ENCODE data around the gene MAP4. TPM values are rescaled to one million over a fixed set of nuclear protein-coding genes. Genes with fewer than 3 reads are reported as not detected.

Gene MAP4
- total and polyA plus RNA-seq, 2 donors (not counting 1 experiment from before 2014, with no cell fraction given), result 39.2 to 132 TPM

DNA sequence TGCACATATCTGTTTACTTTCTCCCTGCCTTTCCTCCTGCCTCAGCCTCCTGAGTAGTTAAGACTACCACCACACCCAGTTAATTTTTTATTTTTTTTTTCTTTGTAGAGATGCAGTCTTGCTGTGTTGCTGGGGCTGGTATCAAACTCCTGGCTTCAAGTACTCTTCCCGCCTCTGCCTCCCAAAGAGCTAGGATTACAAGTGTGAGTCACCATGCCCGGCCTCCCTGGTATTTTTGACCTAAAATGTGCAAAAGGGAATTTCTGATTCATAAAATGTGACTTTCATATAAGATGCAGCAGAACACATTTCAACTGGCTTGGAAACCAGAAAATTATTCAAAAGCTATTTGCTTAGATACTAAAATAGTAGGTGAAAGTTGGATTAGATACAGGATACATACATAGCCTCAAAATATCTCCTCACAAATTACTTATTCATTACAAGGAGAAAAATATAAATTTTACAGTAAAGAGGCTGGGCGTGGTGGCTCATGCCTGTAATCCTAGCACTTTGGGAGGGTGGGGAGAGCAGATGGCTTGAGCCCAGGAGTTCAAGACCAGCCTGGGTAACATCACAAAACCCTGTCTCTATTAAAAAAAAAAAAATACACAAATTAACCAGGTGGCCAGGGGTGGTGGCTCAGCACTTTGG, 32.0 kb downstream of the MAP4 start:
- CTCF ChIA-PET, result no interaction called here
- H4K20me1 ChIP-seq (ENCODE audit: control insufficient read depth, insufficient read depth, low read length, poor library complexity, severe bottlenecking), result no peaks in the 10 kb centered on the region
- TF ChIP-seq, protein P1, sequence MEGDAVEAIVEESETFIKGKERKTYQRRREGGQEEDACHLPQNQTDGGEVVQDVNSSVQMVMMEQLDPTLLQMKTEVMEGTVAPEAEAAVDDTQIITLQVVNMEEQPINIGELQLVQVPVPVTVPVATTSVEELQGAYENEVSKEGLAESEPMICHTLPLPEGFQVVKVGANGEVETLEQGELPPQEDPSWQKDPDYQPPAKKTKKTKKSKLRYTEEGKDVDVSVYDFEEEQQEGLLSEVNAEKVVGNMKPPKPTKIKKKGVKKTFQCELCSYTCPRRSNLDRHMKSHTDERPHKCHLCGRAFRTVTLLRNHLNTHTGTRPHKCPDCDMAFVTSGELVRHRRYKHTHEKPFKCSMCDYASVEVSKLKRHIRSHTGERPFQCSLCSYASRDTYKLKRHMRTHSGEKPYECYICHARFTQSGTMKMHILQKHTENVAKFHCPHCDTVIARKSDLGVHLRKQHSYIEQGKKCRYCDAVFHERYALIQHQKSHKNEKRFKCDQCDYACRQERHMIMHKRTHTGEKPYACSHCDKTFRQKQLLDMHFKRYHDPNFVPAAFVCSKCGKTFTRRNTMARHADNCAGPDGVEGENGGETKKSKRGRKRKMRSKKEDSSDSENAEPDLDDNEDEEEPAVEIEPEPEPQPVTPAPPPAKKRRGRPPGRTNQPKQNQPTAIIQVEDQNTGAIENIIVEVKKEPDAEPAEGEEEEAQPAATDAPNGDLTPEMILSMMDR (IDR thresholded peaks at IDR 0.05), result no peak
- TF ChIP-seq EZH2 (IDR thresholded peaks at IDR 0.05; ENCODE audit: borderline replicate concordance, insufficient read depth, low read depth, low read length, poor library complexity, severe bottlenecking), result no peak
- H3K4me2 ChIP-seq (replicated peaks; ENCODE audit: low read depth, low read length, poor library complexity, severe bottlenecking), result no peak overlapping the region
- Mint-ChIP-seq H3K27me3 (no peaks in the 10 kb centered on the region), H3K4me1 (peaks cover 6% of the 10 kb centered on the region), H3K9me3 (ENCODE audit: insufficient read depth) (no peaks in the 10 kb centered on the region), H3K4me3 (no peak overlapping the region), H3K27ac (no peak overlapping the region)
- H3K79me2 ChIP-seq (ENCODE audit: control insufficient read depth, insufficient read depth, low read length), result peaks cover 25% of the 10 kb centered on the region
- no CpG with 5 or more reads among the region's 3 CpGs for WGBS (ENCODE audit: insufficient coverage)
- no peak overlapping the region for H3K27ac ChIP-seq (ENCODE audit: low read length in 2 of 2)
- DNase-seq, result no peak
- intact Hi-C loops (cut with micrococcal nuclease), result no loop called here
- ATAC-seq (ENCODE audit: low read depth), result no peak
- no peaks in the 10 kb centered on the region for H3K27me3 ChIP-seq (replicated peaks in 1 of 4; ENCODE audit: control extremely low read depth in 1 of 4, control insufficient read depth in 3 of 4, insufficient read depth in 4 of 4, low read length in 3 of 4)
- no peaks in the 10 kb centered on the region for H3K9me3 ChIP-seq (ENCODE audit: control extremely low read depth in 1 of 3, control insufficient read depth in 2 of 3, insufficient read depth in 1 of 3, low read length in 2 of 3)
- no peak overlapping the region for H2AFZ ChIP-seq (ENCODE audit: insufficient read depth, low read depth, low read length, poor library complexity, severe bottlenecking)
- no peak overlapping the region for H3K4me3 ChIP-seq (ENCODE audit: control extremely low read depth in 1 of 5, extremely low read depth in 1 of 5, insufficient read depth in 1 of 5, low read depth in 2 of 5, low read length in 4 of 5)
- H3K4me1 ChIP-seq (ENCODE audit: control insufficient read depth in 2 of 2, insufficient read depth in 2 of 2, low read length in 2 of 2), result peaks cover 0 to 5% of the 10 kb centered on the region in 2 donors
- no peak overlapping the region for H3K9ac ChIP-seq (ENCODE audit: low read length)
- H3K36me3 ChIP-seq (replicated peaks in 1 of 2; ENCODE audit: control extremely low read depth in 1 of 2, control insufficient read depth in 1 of 2, extremely low read depth in 1 of 2, insufficient read depth in 2 of 2, low read length in 1 of 2), result no peaks in the 10 kb centered on the region
- POLR2A ChIA-PET, result interaction anchor here (0.5 kb wide), 1 partner anchor 509 kb away, joined by 3 read pairs; no protein-coding TSS in a partner anchor

- CTCF ChIA-PET, result interaction anchor here (1.3 to 2.2 kb wide), 2 partner anchors 9 to 156 kb away, joined by 3 to 12 read pairs; no protein-coding TSS in a partner anchor
- no CpG with 5 or more reads among the region's 2 CpGs for WGBS (ENCODE audit: insufficient coverage)
- H3K36me3 ChIP-seq (replicated peaks in 1 of 2; ENCODE audit: control extremely low read depth in 1 of 2, control insufficient read depth in 1 of 2, extremely low read depth in 1 of 2, insufficient read depth in 2 of 2, low read length in 1 of 2), result no peaks in the 10 kb centered on the region
- H3K27ac Mint-ChIP-seq, result no peak overlapping the region
- peaks cover 14 to 24% of the 10 kb centered on the region in 2 donors for H3K4me1 ChIP-seq (ENCODE audit: control insufficient read depth in 2 of 2, insufficient read depth in 2 of 2, low read length in 2 of 2)
- H2AFZ ChIP-seq (ENCODE audit: insufficient read depth, low read depth, low read length, poor library complexity, severe bottlenecking), result no peak overlapping the region
- no peak for DNase-seq
- H3K9me3 Mint-ChIP-seq (ENCODE audit: insufficient read depth), result no peaks in the 10 kb centered on the region
- H3K4me2 ChIP-seq (replicated peaks; ENCODE audit: low read depth, low read length, poor library complexity, severe bottlenecking), result no peak overlapping the region
- H3K4me3 ChIP-seq (ENCODE audit: control extremely low read depth in 1 of 5, extremely low read depth in 1 of 5, insufficient read depth in 1 of 5, low read depth in 2 of 5, low read length in 4 of 5), result no peak overlapping the region
- intact Hi-C loops (cut with micrococcal nuclease), result no loop called here
- no peak overlapping the region for H3K9ac ChIP-seq (ENCODE audit: low read length)
- no peak overlapping the region for H3K27ac ChIP-seq (ENCODE audit: low read length in 2 of 2)
- no peak for ATAC-seq (ENCODE audit: low read depth)
- H3K79me2 ChIP-seq (ENCODE audit: control insufficient read depth, insufficient read depth, low read length), result peaks cover 27% of the 10 kb centered on the region
- no peaks in the 10 kb centered on the region for H3K27me3 Mint-ChIP-seq
- no peaks in the 10 kb centered on the region for H3K9me3 ChIP-seq (ENCODE audit: control extremely low read depth in 1 of 3, control insufficient read depth in 2 of 3, insufficient read depth in 1 of 3, low read length in 2 of 3)
- H3K27me3 ChIP-seq (replicated peaks in 1 of 4; ENCODE audit: control extremely low read depth in 1 of 4, control insufficient read depth in 3 of 4, insufficient read depth in 4 of 4, low read length in 3 of 4), result no peaks in the 10 kb centered on the region
- peaks cover 25% of the 10 kb centered on the region for H3K4me1 Mint-ChIP-seq
- POLR2A ChIA-PET, result no interaction called here
- H3K4me3 Mint-ChIP-seq, result no peak overlapping the region
- no peaks in the 10 kb centered on the region for H4K20me1 ChIP-seq (ENCODE audit: control insufficient read depth, insufficient read depth, low read length, poor library complexity, severe bottlenecking)
- TF ChIP-seq EZH2 (IDR thresholded peaks at IDR 0.05; ENCODE audit: borderline replicate concordance, insufficient read depth, low read depth, low read length, poor library complexity, severe bottlenecking), result no peak
- TF ChIP-seq, protein P1 (IDR thresholded peaks at IDR 0.05), result no peak
Measured at GRCh38 chr3:47980795-47981194, 35.4 kb downstream of the MAP4 start.
